H9 (cell line): Measurements from ENCODE around the gene CHSY1. TPM values are rescaled to one million over a fixed set of nuclear protein-coding genes. Genes with fewer than 3 reads are reported as not detected.

Source experiments
- DNase-seq: peaks from one replicate; pipeline ENCODE4 v3.0.0-alpha.2; 2017
- H2AFZ ChIP-seq: one replicate; pipeline ENCODE4 v1.6.1; 2013; ENCODE audit warnings: mild to moderate bottlenecking, low read length, control low read depth, moderate library complexity
- H2AK5ac ChIP-seq: 2 replicates; pipeline ENCODE4 v1.6.1; 2013; ENCODE audit warnings: low read length, control low read depth, mixed read lengths; ENCODE audit not compliant: insufficient read length
- H2BK120ac ChIP-seq: one replicate; pipeline ENCODE4 v1.6.1; 2013; ENCODE audit warnings: low read depth, mild to moderate bottlenecking, low read length, control low read depth, inconsistent platforms; ENCODE audit not compliant: poor library complexity, severe bottlenecking
- H2BK12ac ChIP-seq: 2 replicates; pipeline ENCODE4 v1.6.1; 2013; ENCODE audit warnings: low read length, control low read depth, mixed read lengths, low read depth; ENCODE audit not compliant: insufficient read length
- H2BK15ac ChIP-seq: 2 replicates; pipeline ENCODE4 v1.6.1; 2013; ENCODE audit warnings: low read depth, low read length, control low read depth
- H2BK20ac ChIP-seq: one replicate; pipeline ENCODE4 v1.6.1; 2013; ENCODE audit warnings: low read depth, mild to moderate bottlenecking, low read length, control low read depth, inconsistent platforms; ENCODE audit not compliant: poor library complexity, severe bottlenecking
- H2BK5ac ChIP-seq: 2 replicates; pipeline ENCODE4 v1.6.1; 2013; ENCODE audit warnings: low read length, control low read depth, mixed read lengths; ENCODE audit not compliant: insufficient read length
- H3K14ac ChIP-seq: 2 replicates; pipeline ENCODE4 v1.6.1; 2013; ENCODE audit warnings: low read length, control low read depth; ENCODE audit not compliant: insufficient read depth
- H3K18ac ChIP-seq: 2 replicates; pipeline ENCODE4 v1.6.1; 2013; ENCODE audit warnings: low read depth, mild to moderate bottlenecking, mixed read lengths, low read length, control low read depth; ENCODE audit not compliant: insufficient read length
- H3K23ac ChIP-seq: 2 replicates; pipeline ENCODE4 v1.6.1; 2013; ENCODE audit warnings: low read length, control low read depth, mixed read lengths, low read depth; ENCODE audit not compliant: insufficient read length
- H3K23me2 ChIP-seq: 2 replicates; pipeline ENCODE4 v1.6.1; 2013; ENCODE audit warnings: low read depth, mild to moderate bottlenecking, mixed read lengths, low read length, control low read depth; ENCODE audit not compliant: insufficient read length, poor library complexity, severe bottlenecking
- H3K27ac ChIP-seq: 2 replicates; pipeline ENCODE4 v1.5.1; 2013; ENCODE audit warnings: low read length, control low read depth, mixed read lengths, low read depth; ENCODE audit not compliant: insufficient read length
- H3K27me3 ChIP-seq: 2 replicates; pipeline ENCODE4 v1.6.1; 2013; ENCODE audit warnings: low read length, control low read depth, inconsistent platforms; ENCODE audit not compliant: insufficient read depth
- H3K4ac ChIP-seq: 2 replicates; pipeline ENCODE4 v1.6.1; 2013; ENCODE audit warnings: low read depth, mild to moderate bottlenecking, control low read depth, inconsistent platforms, low read length, moderate library complexity
- H3K4me1 ChIP-seq: 2 replicates; pipeline ENCODE4 v1.6.1; 2013; ENCODE audit warnings: low read length, control low read depth, inconsistent platforms; ENCODE audit not compliant: insufficient read depth
- H3K4me2 ChIP-seq: 2 replicates; pipeline ENCODE4 v1.6.1; 2013; ENCODE audit warnings: low read length, control low read depth, mixed read lengths; ENCODE audit not compliant: insufficient read length, insufficient read depth
- H3K56ac ChIP-seq: 2 replicates; pipeline ENCODE4 v1.6.1; 2013; ENCODE audit warnings: low read depth, mild to moderate bottlenecking, mixed read lengths, low read length, control low read depth; ENCODE audit not compliant: insufficient read length
- H3K79me1 ChIP-seq: 2 replicates; pipeline ENCODE4 v1.6.1; 2013; ENCODE audit warnings: low read depth, mild to moderate bottlenecking, moderate library complexity, low read length, control low read depth, inconsistent platforms; ENCODE audit not compliant: insufficient read depth, poor library complexity, severe bottlenecking
- H3K79me2 ChIP-seq: 2 replicates; pipeline ENCODE4 v1.6.1; 2013; ENCODE audit warnings: low read length, control low read depth, inconsistent platforms; ENCODE audit not compliant: insufficient read depth
- H3K9ac ChIP-seq: 2 replicates; pipeline ENCODE4 v1.6.1; 2013; ENCODE audit warnings: low read length, control low read depth, mixed read lengths; ENCODE audit not compliant: insufficient read length; ENCODE audit errors: extremely low read depth
- H3K9me3 ChIP-seq: one replicate; pipeline ENCODE4 v1.6.1; 2013; ENCODE audit warnings: low read depth, low read length, inconsistent platforms; ENCODE audit not compliant: control insufficient read depth
- H3T11ph ChIP-seq: one replicate; pipeline ENCODE4 v1.6.1; 2013; ENCODE audit warnings: mild to moderate bottlenecking, low read length, control low read depth, inconsistent platforms
- H4K20me1 ChIP-seq: one replicate; pipeline ENCODE4 v1.6.1; 2013; ENCODE audit not compliant: control insufficient read depth, insufficient read length, insufficient read depth
- H4K5ac ChIP-seq: 2 replicates; pipeline ENCODE4 v1.6.1; 2013; ENCODE audit warnings: low read depth, mild to moderate bottlenecking, mixed read lengths, low read length, control low read depth; ENCODE audit not compliant: insufficient read length
- H4K8ac ChIP-seq: replicated peaks from 2 replicates; pipeline ENCODE4 v1.6.1; 2013; ENCODE audit warnings: low read length, control low read depth, mixed read lengths, low read depth; ENCODE audit not compliant: insufficient read length
- H4K91ac ChIP-seq: 2 replicates; pipeline ENCODE4 v1.6.1; 2013; ENCODE audit warnings: low read depth, mild to moderate bottlenecking, moderate library complexity, mixed read lengths, low read length, control low read depth; ENCODE audit not compliant: insufficient read length
- H3K27ac Mint-ChIP-seq, 3 experiments: 2 replicates in 2 of 3; 3 replicates in 1 of 3; pipeline ENCODE4 v1.8.0; 2020 to 2021; ENCODE audit warnings: mixed read lengths in 3 of 3, mild to moderate bottlenecking in 1 of 3, moderate library complexity in 1 of 3
- H3K27me3 Mint-ChIP-seq: 2 replicates; pipeline ENCODE4 v1.8.0; 2021; ENCODE audit warnings: low read depth, mild to moderate bottlenecking, moderate library complexity, mixed read lengths
- H3K36me3 Mint-ChIP-seq, 3 experiments: 2 replicates in 2 of 3; 3 replicates in 1 of 3; pipeline ENCODE4 v1.8.0; 2020 to 2021; ENCODE audit warnings: low read depth in 3 of 3, mixed read lengths in 3 of 3; ENCODE audit not compliant: insufficient read depth in 1 of 3
- H3K4me1 Mint-ChIP-seq, 2 experiments: 2 replicates each; pipeline ENCODE4 v1.8.0; 2020; ENCODE audit warnings: mixed read lengths in 2 of 2
- H3K4me3 Mint-ChIP-seq, 2 experiments: 2 replicates in 1 of 2; 3 replicates in 1 of 2; pipeline ENCODE4 v1.8.0; 2020 to 2021; ENCODE audit warnings: mild to moderate bottlenecking in 2 of 2, mixed read lengths in 2 of 2, moderate library complexity in 1 of 2
- H3K9me3 Mint-ChIP-seq, 2 experiments: 2 replicates in 1 of 2; 3 replicates in 1 of 2; pipeline ENCODE4 v1.8.0; 2020; ENCODE audit warnings: mild to moderate bottlenecking in 2 of 2, mixed read lengths in 2 of 2, moderate library complexity in 1 of 2
- CTCF ChIP-seq: fragments of 200-600 bp; sonication (generic); conservative IDR thresholded peaks from 3 replicates; pipeline ENCODE4 v1.8.0; 2021; ENCODE audit warnings: antibody characterized with exemption, mild to moderate bottlenecking
- WGBS: extraction: QIAGEN DNeasy Blood & Tissue Kit; methylation state at CpG from one replicate; pipeline ENCODE4 v1.1.7; 2013; ENCODE audit warnings: missing lambda C conversion rate, low lambda C conversion rate, mixed read lengths; ENCODE audit not compliant: insufficient read length; ENCODE audit errors: extremely low coverage; 5-methylcytosine and 5-hydroxymethylcytosine counted together
- total RNA-seq: library from RNA; stranded (reverse); gene quantifications from 2 replicates; pipeline ENCODE4 v1.2.1, GENCODE V29; 2021

Gene CHSY1
- total RNA-seq, 1 experiment from 2014 or later, result 68.3 TPM

GRCh38 chr15:101134780-101135179 is 117.1 kb downstream of the CHSY1 start:
- H4K8ac ChIP-seq, result no peak overlapping the region
- no peak overlapping the region for H3K4me2 ChIP-seq
- no peaks in the 10 kb centered on the region for H3K9me3 ChIP-seq
- Mint-ChIP-seq H3K4me3 (no peak overlapping the region), H3K9me3 (peaks cover 0 to 7% of the 10 kb centered on the region in 2 experiments; a peak in 2 of 5 replicates), H3K4me1 (peaks cover 11 to 14% of the 10 kb centered on the region in 2 experiments), H3K36me3 (peaks cover 0 to 2% (median 0%) of the 10 kb centered on the region in 3 experiments; a peak in 1 of 7 replicates), H3K27ac (no peak overlapping the region), H3K27me3 (peaks cover 1% of the 10 kb centered on the region; the same call in 1 of the 2 replicates)
- no peak overlapping the region for H3T11ph ChIP-seq
- H3K14ac ChIP-seq, result no peak overlapping the region
- H3K27ac ChIP-seq, result no peak overlapping the region
- no peak overlapping the region for H2BK5ac ChIP-seq
- H3K9ac ChIP-seq, result no peak overlapping the region
- WGBS, result no CpG with 5 or more reads among the region's 5 CpGs
- H2BK12ac ChIP-seq, result no peak overlapping the region
- H3K79me2 ChIP-seq, result no peaks in the 10 kb centered on the region
- DNase-seq, result no peak
- H2AFZ ChIP-seq, result no peak overlapping the region
- no peaks in the 10 kb centered on the region for H3K27me3 ChIP-seq
- no peaks in the 10 kb centered on the region for H4K20me1 ChIP-seq
- H2BK20ac ChIP-seq, result no peak overlapping the region
- H2BK15ac ChIP-seq, result no peak overlapping the region
- no peak overlapping the region for H3K18ac ChIP-seq
- TF ChIP-seq CTCF, result no peak
- H3K23me2 ChIP-seq, result no peaks in the 10 kb centered on the region
- no peaks in the 10 kb centered on the region for H3K79me1 ChIP-seq
- no peak overlapping the region for H2AK5ac ChIP-seq
- no peaks in the 10 kb centered on the region; the same call in 1 of the 2 replicates for H3K4me1 ChIP-seq
- H4K5ac ChIP-seq, result no peak overlapping the region
- H3K23ac ChIP-seq, result no peak overlapping the region
- H3K4ac ChIP-seq, result no peak overlapping the region
- H4K91ac ChIP-seq, result no peak overlapping the region
- no peak overlapping the region for H2BK120ac ChIP-seq
- no peak overlapping the region for H3K56ac ChIP-seq
